Epithelial cell of esophagus (primary cell): Measurements from ENCODE around the gene TRIP6.
"Not testable (repeated sequence)": the region's sequence is repeated elsewhere in the genome, so short reads cannot be mapped to it uniquely, and the experiment has no call there.

ENCODE experiments used
- DNase-seq: peaks from one replicate; pipeline ENCODE4 v3.0.0; 2010; ENCODE audit warnings: low read depth
- H3K4me3 ChIP-seq: 2 replicates; pipeline ENCODE4 v1.5.1; 2011; ENCODE audit warnings: mild to moderate bottlenecking, low read length, control low read depth
- CTCF ChIP-seq: IDR thresholded peaks from 2 replicates; pipeline ENCODE4 v1.5.1; 2011; ENCODE audit warnings: low read depth, mild to moderate bottlenecking, low read length, control low read depth, inconsistent platforms; ENCODE audit not compliant: insufficient read depth; ENCODE audit errors: missing control alignments

Gene TRIP6

GRCh38 chr7:100839361-100839760 is 27.8 kb upstream of the TRIP6 start:
- no peak overlapping the region for H3K4me3 ChIP-seq
- no peak for TF ChIP-seq CTCF
- no peak for DNase-seq

- DNase-seq: no peak
- H3K4me3 ChIP-seq: no peak overlapping the region
- no peak for TF ChIP-seq CTCF
Measured at GRCh38 chr7:100840470-100841100, 26.6 kb upstream of the TRIP6 start.

- peak; percentile 69 for DNase-seq
- H3K4me3 ChIP-seq: no peak overlapping the region
- no peak for TF ChIP-seq CTCF
Measured at GRCh38 chr7:100847360-100847759, 19.8 kb upstream of the TRIP6 start.

- DNase-seq: peak; percentile 93
- peak; percentile 87 for TF ChIP-seq CTCF
- H3K4me3 ChIP-seq: peak within 1 kb of the TSS; percentile 78
Measured at GRCh38 chr7:100852048-100852872, 14.9 kb upstream of the TRIP6 start, which contains the start of gene SLC12A9. SLC12A9 (plus strand) TSS chr7:100852713; CDS start chr7:100854198, 1,485 bp downstream.

GRCh38 chr7:100854146-100854895 is 12.9 kb upstream of the TRIP6 start:
- TF ChIP-seq CTCF: no peak
- no peak overlapping the region for H3K4me3 ChIP-seq
- DNase-seq: no peak

- not testable (repeated sequence) for DNase-seq
Measured at GRCh38 chr7:100854899-100855298, 12.3 kb upstream of the TRIP6 start.

GRCh38 chr7:100855515-100855914 is 11.7 kb upstream of the TRIP6 start:
- DNase-seq: no peak
- no peak overlapping the region for H3K4me3 ChIP-seq
- TF ChIP-seq CTCF: no peak

More at GRCh38 chr7:100854899-100855298, 12.3 kb upstream of the TRIP6 start:
- H3K4me3 ChIP-seq: not testable (repeated sequence)
